NCI-H510A treated with DMSO at 0.1 percent for 48 hours (cell line): ENCODE measurements around the gene LACC1.

Experiments used
- DNase-seq: peaks from one replicate; lab custom pipeline; 2025; lab: John Stamatoyannopoulos, UW

LACC1 gene

GRCh38 chr13:43884222-43884621, 4.5 kb downstream of the LACC1 start:
- DNase-seq: no peak

- no peak for DNase-seq
These were observed 14.7 kb downstream of the LACC1 start for GRCh38 chr13:43894438-43894837.

DNA sequence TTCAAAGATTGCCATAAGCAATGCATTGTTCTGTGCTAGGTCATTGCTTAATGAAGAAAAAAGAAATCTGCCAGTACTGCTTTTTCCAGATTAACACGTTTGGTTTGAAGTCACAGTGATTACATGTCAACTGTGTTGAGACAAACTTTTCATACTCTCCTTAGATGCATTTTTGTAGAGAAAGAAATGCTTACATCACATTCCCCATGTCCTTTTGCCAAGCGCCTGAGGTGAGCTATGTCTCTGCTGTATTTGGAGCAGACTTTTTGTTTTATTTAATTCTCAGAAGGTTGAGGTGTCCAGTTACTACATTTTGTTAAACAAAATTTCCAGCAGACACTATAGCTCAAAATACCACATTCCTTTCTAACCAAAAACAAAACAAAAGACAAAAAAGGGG, 16.2 kb downstream of the LACC1 start:
- no peak for DNase-seq

GRCh38 chr13:43905435-43906031, 25.8 kb downstream of the LACC1 start:
- peak; percentile 9 for DNase-seq

DNA sequence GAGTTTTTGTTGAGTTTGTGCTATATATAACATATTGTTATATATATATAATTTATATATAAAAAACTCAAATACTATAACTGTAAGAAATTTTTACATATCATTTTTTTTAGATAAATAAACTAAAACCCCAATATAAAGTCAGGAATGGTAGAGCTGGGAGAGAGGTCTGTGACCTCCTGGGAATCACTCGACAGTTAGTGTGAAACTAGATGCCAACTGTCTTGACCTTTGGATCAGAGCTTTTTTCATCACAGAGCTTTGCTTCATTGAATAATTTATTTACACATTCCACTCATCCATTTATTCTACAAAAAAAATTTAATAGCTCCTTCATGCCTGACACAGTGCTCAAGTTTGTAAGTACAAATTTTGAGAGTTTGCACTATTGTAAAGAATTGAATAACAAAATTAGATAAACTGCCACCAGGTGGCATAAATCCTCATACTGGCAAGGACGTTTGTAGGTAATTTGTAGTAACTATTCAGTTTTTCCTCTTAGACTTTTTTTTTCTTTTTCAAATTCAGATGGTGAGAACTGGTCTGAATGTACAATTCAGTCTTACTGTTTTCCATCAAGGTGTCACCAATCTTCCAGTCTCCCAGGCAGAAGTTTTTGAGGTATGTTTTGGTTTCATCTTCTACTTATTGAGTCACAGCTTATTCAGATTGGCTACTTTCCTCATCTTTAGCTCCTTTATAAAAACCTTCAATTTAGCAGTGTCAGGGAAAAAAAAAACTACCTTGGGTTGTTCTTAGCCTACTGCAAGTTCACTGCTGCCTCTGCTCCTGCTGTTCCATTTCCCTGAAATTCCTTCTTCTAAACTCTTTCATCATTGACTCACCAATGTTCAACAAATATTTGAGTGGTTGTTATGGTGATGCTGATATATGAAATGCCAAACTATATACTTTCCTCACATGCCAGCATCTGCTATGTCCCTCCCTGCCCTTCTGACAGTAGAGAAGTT, 28.7 kb downstream of the LACC1 start:
- no peak for DNase-seq

- DNase-seq: no peak
These were observed 31.2 kb downstream of the LACC1 start for GRCh38 chr13:43910856-43911255.

DNA sequence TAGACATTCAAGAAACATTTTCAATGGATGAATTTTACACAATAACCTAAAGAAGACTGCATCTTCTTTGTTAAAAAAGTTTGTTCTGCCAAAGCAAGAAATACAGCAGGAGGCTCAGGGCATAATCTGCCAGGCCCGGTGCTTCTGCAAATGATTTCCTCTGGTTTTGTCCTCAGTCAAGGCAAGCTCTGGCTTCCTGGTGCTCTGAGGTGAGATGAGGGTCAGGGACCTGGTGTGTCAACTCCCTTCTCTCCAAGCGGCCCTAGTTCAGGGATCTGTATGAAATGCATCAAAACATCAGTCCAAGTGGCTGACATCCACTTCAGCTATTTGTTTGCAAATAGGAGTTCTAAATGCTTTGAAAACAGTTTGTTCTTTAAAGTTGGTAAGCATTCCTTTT, 31.6 kb downstream of the LACC1 start:
- no peak for DNase-seq

- no peak for DNase-seq
These were observed 32.2 kb downstream of the LACC1 start for GRCh38 chr13:43911871-43912270.

DNA sequence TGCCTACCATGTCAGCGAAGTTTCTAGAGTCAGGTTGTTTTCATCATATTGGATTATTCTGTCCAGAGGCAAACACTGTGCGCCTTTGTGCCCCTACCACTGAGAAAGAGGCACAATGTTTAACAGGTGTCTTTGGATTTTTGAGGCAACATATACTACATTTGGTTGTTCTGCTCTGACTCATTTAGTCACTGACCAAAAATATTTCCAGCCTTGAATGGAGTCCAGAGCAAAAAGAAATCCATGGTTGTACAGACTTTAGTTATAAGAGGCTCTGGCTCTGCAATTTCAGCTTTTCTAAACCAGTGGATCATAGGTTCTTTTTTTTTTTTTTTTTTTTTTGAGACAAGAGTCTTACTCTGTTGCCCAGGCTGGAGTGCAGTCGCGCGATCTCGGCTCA, 35.7 kb downstream of the LACC1 start:
- DNase-seq: no peak

GRCh38 chr13:43916828-43917227, 37.1 kb downstream of the LACC1 start:
- DNase-seq: no peak

- DNase-seq: no peak
These were observed 38.9 kb downstream of the LACC1 start for GRCh38 chr13:43918636-43919035.

- DNase-seq: no peak
These were observed 41.4 kb downstream of the LACC1 start for GRCh38 chr13:43920965-43921674.

- no peak for DNase-seq
These were observed 45.0 kb downstream of the LACC1 start for GRCh38 chr13:43924549-43925245.

DNA sequence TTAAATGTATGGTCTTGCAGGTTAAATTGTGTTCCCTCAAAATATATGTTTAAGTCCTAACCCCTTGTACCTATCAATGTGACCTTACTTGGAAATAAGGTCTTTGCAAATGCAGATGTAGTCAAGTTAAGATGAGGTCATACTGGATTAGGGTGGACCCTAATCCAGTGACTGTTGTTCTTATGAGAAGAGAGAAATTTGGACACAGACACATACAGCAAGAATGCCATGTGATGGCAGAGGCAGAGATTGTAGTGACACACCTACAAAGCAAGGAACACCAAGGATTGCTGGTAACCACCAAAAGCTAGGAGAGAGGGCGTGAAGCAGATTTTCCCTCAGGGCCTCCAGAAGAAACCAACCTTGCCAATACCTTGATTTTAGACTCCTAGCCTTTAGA, 50.2 kb downstream of the LACC1 start:
- DNase-seq: no peak

DNA sequence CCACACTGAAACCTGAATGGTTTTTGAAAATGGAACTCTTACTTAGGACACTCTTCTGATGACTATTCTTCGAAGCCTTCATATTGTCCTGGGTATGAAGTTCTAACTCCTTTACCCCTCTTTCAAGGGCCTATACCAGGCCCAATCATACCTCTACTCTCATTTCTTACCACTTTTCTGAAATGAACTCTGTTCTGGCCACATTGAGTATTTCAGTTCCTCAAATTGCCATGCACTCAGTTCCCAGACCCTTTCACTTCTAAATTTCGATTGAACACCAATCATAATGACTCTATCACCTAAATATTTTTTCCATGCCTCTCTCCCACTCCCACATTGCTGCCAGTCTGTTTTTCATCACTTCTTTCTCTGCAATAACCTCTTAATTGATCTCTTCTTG, 53.7 kb downstream of the LACC1 start:
- no peak for DNase-seq

DNA sequence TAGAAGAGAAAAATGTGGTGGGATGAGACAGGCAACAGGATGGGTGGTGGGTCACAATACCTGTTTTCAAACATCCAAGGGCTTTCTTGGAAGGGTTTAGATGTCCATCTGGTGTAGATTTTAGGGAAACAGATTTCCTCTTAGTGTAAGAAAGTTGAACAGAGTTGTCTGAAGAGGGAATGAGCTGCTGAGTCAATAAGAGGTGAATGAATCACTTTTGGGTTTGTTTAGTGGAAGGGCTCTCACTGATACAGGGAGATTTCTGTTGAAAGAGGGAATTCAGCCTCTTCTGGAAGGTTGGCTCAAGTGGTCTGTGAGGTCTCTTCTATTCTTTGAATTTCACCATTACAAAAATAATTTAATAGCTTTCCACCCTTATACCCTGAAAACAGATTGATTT, 54.6 kb downstream of the LACC1 start:
- DNase-seq: no peak

- DNase-seq: no peak
These were observed 56.2 kb downstream of the LACC1 start for GRCh38 chr13:43935878-43936277.

DNA sequence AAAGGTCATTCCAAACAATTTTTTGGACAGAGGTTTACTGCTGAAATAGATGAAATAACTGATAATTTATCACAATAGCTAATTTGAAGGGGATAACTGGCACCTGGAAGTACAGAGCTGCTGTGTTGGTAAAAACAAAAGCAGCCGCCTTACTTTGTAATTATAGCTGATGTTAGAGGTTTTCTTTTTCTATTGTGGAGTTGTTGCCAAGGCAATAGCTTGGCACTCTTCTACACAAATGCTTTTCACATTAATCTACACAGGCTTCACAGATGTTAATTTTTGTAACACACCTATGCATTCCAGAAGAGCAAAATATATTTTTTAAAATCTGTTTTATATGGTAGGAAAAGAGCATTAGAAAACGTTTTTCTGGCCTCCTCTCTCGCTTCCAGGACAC, 56.9 kb downstream of the LACC1 start:
- DNase-seq: no peak

DNA sequence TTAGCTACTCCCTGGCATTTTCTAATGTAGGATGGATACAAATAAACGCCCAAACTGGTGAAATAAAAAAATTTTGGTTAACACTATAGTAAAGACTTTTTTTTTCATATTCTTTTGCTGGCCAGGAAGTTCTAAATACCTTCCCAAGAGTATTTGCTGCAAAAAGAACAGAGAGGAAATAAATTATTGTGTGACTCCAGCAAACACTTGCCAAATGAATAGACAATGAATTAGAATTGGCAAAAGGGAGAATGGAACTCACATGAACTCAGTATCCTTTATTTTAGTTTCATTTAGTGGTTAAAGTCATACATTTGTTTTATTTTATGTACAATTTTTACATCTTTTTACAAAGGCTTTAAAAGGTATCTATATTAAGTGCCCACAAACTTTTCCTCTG, 58.1 kb downstream of the LACC1 start:
- no peak for DNase-seq

- no peak for DNase-seq
These were observed 58.7 kb downstream of the LACC1 start for GRCh38 chr13:43938449-43938848.

GRCh38 chr13:43939086-43939485, 59.4 kb downstream of the LACC1 start:
- no peak for DNase-seq

GRCh38 chr13:43942286-43942685, 62.6 kb downstream of the LACC1 start:
- no peak for DNase-seq
